GM12875 (cell line): ENCODE data around the gene SEC63.
"Not testable (repeated sequence)": the region's sequence is repeated elsewhere in the genome, so short reads cannot be mapped to it uniquely, and the experiment has no call there.

ENCODE experiments used
- H3K4me3 ChIP-seq: one replicate; pipeline ENCODE4 v1.5.1; 2011; ENCODE audit warnings: low read depth, low read length, control low read depth
- CTCF ChIP-seq: IDR thresholded peaks from 2 replicates; pipeline ENCODE4 v1.5.1; 2011; ENCODE audit warnings: low read depth, mild to moderate bottlenecking, control low read depth, inconsistent platforms, low read length, moderate library complexity, borderline replicate concordance; ENCODE audit not compliant: insufficient read depth

SEC63 gene

GRCh38 chr6:107941199-107941598, 16.8 kb downstream of the SEC63 start:
- no peak for TF ChIP-seq CTCF
- no peak overlapping the region for H3K4me3 ChIP-seq

- H3K4me3 ChIP-seq: not testable (repeated sequence)
Observed at GRCh38 chr6:107936910-107937292, 21.1 kb downstream of the SEC63 start.

- no peak for TF ChIP-seq CTCF
- H3K4me3 ChIP-seq: no peak overlapping the region
Observed at GRCh38 chr6:107936162-107936909, 21.7 kb downstream of the SEC63 start.

- not testable (repeated sequence) for H3K4me3 ChIP-seq
Observed at GRCh38 chr6:107934229-107934628, 23.8 kb downstream of the SEC63 start.

- no peak for TF ChIP-seq CTCF
- no peak overlapping the region for H3K4me3 ChIP-seq
Observed at GRCh38 chr6:107932580-107932979, 25.4 kb downstream of the SEC63 start.

GRCh38 chr6:107931894-107932293, 26.1 kb downstream of the SEC63 start:
- no peak for TF ChIP-seq CTCF

GRCh38 chr6:107928984-107929383, 29.0 kb downstream of the SEC63 start:
- TF ChIP-seq CTCF: no peak

More at GRCh38 chr6:107931894-107932293, 26.1 kb downstream of the SEC63 start:
- no peak overlapping the region for H3K4me3 ChIP-seq

GRCh38 chr6:107926697-107927544, 31.1 kb downstream of the SEC63 start:
- H3K4me3 ChIP-seq: not testable (repeated sequence)

More at GRCh38 chr6:107928984-107929383, 29.0 kb downstream of the SEC63 start:
- no peak overlapping the region for H3K4me3 ChIP-seq
